ENCODE data around the gene GSG1L.

The GSG1L gene

GRCh38 chr16:28029387-28030002 is 34.0 kb downstream of the GSG1L start:
- TF ChIP-seq CREB1 (IDR thresholded peaks at IDR 0.05; ENCODE audit: low read depth), result no peak
- no peak for TF ChIP-seq NFIC (IDR thresholded peaks at IDR 0.05)
- no peak for TF ChIP-seq TEAD4 (IDR thresholded peaks at IDR 0.05)
- no peak for TF ChIP-seq USF1 (IDR thresholded peaks at IDR 0.05)
- TF ChIP-seq CEBPB (IDR thresholded peaks at IDR 0.05), result no peak
- TF ChIP-seq FOXM1 (IDR thresholded peaks at IDR 0.05; ENCODE audit: borderline replicate concordance, low read depth), result no peak
- TF ChIP-seq YY1 (IDR thresholded peaks at IDR 0.05; ENCODE audit: low read depth), result no peak
- TF ChIP-seq ZBTB7A (IDR thresholded peaks at IDR 0.05; ENCODE audit: low read depth), result no peak
- no peak for TF ChIP-seq TCF12 (IDR thresholded peaks at IDR 0.05; ENCODE audit: low read depth)
- no peak for TF ChIP-seq RAD21 (IDR thresholded peaks at IDR 0.05; ENCODE audit: low read depth)
- no peak for TF ChIP-seq EP300 (IDR thresholded peaks at IDR 0.05; ENCODE audit: borderline replicate concordance)
- TF ChIP-seq REST (IDR thresholded peaks at IDR 0.05; ENCODE audit: low read depth), result no peak
- TF ChIP-seq EGR1 (IDR thresholded peaks at IDR 0.05), result no peak
- TF ChIP-seq MAX (IDR thresholded peaks at IDR 0.05), result no peak
- TF ChIP-seq TAF1 (IDR thresholded peaks at IDR 0.05; ENCODE audit: low read depth), result no peak

GRCh38 chr16:28027055-28027454 is 36.5 kb downstream of the GSG1L start:
- no peak for TF ChIP-seq RAD21 (IDR thresholded peaks at IDR 0.05; ENCODE audit: low read depth)
- no peak for TF ChIP-seq FOXM1 (IDR thresholded peaks at IDR 0.05; ENCODE audit: borderline replicate concordance, low read depth)
- TF ChIP-seq USF1 (IDR thresholded peaks at IDR 0.05), result peak; percentile 61

GRCh38 chr16:28025631-28026030 is 37.9 kb downstream of the GSG1L start:
- TF ChIP-seq EGR1 (IDR thresholded peaks at IDR 0.05) (no peak), CEBPB (IDR thresholded peaks at IDR 0.05) (no peak)

- TF ChIP-seq CEBPB (IDR thresholded peaks at IDR 0.05) (no peak), ZBTB7A (IDR thresholded peaks at IDR 0.05; ENCODE audit: low read depth) (no peak), REST (IDR thresholded peaks at IDR 0.05; ENCODE audit: low read depth) (no peak), TCF12 (IDR thresholded peaks at IDR 0.05; ENCODE audit: low read depth) (no peak), TAF1 (IDR thresholded peaks at IDR 0.05; ENCODE audit: low read depth) (no peak), EGR1 (IDR thresholded peaks at IDR 0.05) (no peak), FOXM1 (IDR thresholded peaks at IDR 0.05; ENCODE audit: borderline replicate concordance, low read depth) (no peak), RAD21 (IDR thresholded peaks at IDR 0.05; ENCODE audit: low read depth) (no peak), YY1 (IDR thresholded peaks at IDR 0.05; ENCODE audit: low read depth) (no peak), NFIC (IDR thresholded peaks at IDR 0.05) (no peak), CREB1 (IDR thresholded peaks at IDR 0.05; ENCODE audit: low read depth) (no peak), MAX (IDR thresholded peaks at IDR 0.05) (no peak), USF1 (IDR thresholded peaks at IDR 0.05) (no peak), TEAD4 (IDR thresholded peaks at IDR 0.05) (no peak), EP300 (IDR thresholded peaks at IDR 0.05; ENCODE audit: borderline replicate concordance) (no peak)
These were observed 44.3 kb downstream of the GSG1L start for GRCh38 chr16:28019218-28019617.

GRCh38 chr16:28014851-28015250 is 48.7 kb downstream of the GSG1L start:
- no peak for TF ChIP-seq ZBTB7A (IDR thresholded peaks at IDR 0.05; ENCODE audit: low read depth)
- TF ChIP-seq REST (IDR thresholded peaks at IDR 0.05; ENCODE audit: low read depth), result no peak
- TF ChIP-seq FOXM1 (IDR thresholded peaks at IDR 0.05; ENCODE audit: borderline replicate concordance, low read depth), result no peak
- TF ChIP-seq NFIC (IDR thresholded peaks at IDR 0.05), result no peak
- no peak for TF ChIP-seq USF1 (IDR thresholded peaks at IDR 0.05)
- no peak for TF ChIP-seq EP300 (IDR thresholded peaks at IDR 0.05; ENCODE audit: borderline replicate concordance)
- no peak for TF ChIP-seq MAX (IDR thresholded peaks at IDR 0.05)
- TF ChIP-seq RAD21 (IDR thresholded peaks at IDR 0.05; ENCODE audit: low read depth), result no peak
- no peak for TF ChIP-seq YY1 (IDR thresholded peaks at IDR 0.05; ENCODE audit: low read depth)
